Mesendoderm (in vitro differentiated cells): ENCODE measurements around the gene HSPB8.
A peak's percentile ranks its signal among the peaks of the same experiment; 100 is the strongest.

Source experiments
- DNase-seq: peaks from one replicate; pipeline ENCODE4 v3.0.0; 2013
- H2AK5ac ChIP-seq: 2 replicates; pipeline ENCODE4 v1.6.1; 2013; ENCODE audit warnings: low read length, inconsistent platforms
- H2BK120ac ChIP-seq: 2 replicates; pipeline ENCODE4 v1.6.1; 2013; ENCODE audit warnings: low read depth, mild to moderate bottlenecking, low read length, moderate library complexity, mixed read lengths
- H2BK15ac ChIP-seq: replicated peaks from 2 replicates; pipeline ENCODE4 v1.6.1; 2013; ENCODE audit warnings: low read depth, mild to moderate bottlenecking, moderate library complexity
- H2BK5ac ChIP-seq: 2 replicates; pipeline ENCODE4 v1.6.1; 2013; ENCODE audit warnings: low read length, inconsistent platforms
- H3K18ac ChIP-seq: 2 replicates; pipeline ENCODE4 v1.6.1; 2013; ENCODE audit warnings: mild to moderate bottlenecking, low read length, mixed read lengths
- H3K23ac ChIP-seq: one replicate; pipeline ENCODE4 v1.6.1; 2013; ENCODE audit warnings: low read length
- H3K27ac ChIP-seq: 2 replicates; pipeline ENCODE4 v1.5.1; 2013; ENCODE audit warnings: low read depth, mild to moderate bottlenecking, inconsistent platforms, low read length, moderate library complexity
- H3K27me3 ChIP-seq: 2 replicates; pipeline ENCODE4 v1.6.1; 2013; ENCODE audit warnings: low read length, control low read depth, mild to moderate bottlenecking, inconsistent platforms; ENCODE audit not compliant: insufficient read depth, poor library complexity
- H3K36me3 ChIP-seq: 2 replicates; pipeline ENCODE4 v1.6.1; 2013; ENCODE audit warnings: low read length, inconsistent platforms; ENCODE audit not compliant: control insufficient read depth, insufficient read depth
- H3K4ac ChIP-seq: one replicate; pipeline ENCODE4 v1.6.1; 2013; ENCODE audit warnings: low read depth, mild to moderate bottlenecking, low read length, moderate library complexity
- H3K4me1 ChIP-seq: 2 replicates; pipeline ENCODE4 v1.6.1; 2013; ENCODE audit warnings: low read depth, low read length, inconsistent platforms; ENCODE audit not compliant: control insufficient read depth
- H3K4me2 ChIP-seq: 2 replicates; pipeline ENCODE4 v1.6.1; 2013; ENCODE audit warnings: low read length
- H3K4me3 ChIP-seq: 2 replicates; pipeline ENCODE4 v1.5.1; 2013; ENCODE audit warnings: mild to moderate bottlenecking, low read length
- H3K56ac ChIP-seq: one replicate; pipeline ENCODE4 v1.6.1; 2013; ENCODE audit warnings: low read length
- H3K79me1 ChIP-seq: 2 replicates; pipeline ENCODE4 v1.6.1; 2013; ENCODE audit warnings: low read length, inconsistent platforms
- H3K79me2 ChIP-seq: 2 replicates; pipeline ENCODE4 v1.6.1; 2013; ENCODE audit warnings: mild to moderate bottlenecking, low read length; ENCODE audit not compliant: control insufficient read depth, insufficient read depth
- H3K9ac ChIP-seq: 2 replicates; pipeline ENCODE4 v1.6.1; 2013; ENCODE audit warnings: low read length, inconsistent platforms
- H4K5ac ChIP-seq: one replicate; pipeline ENCODE4 v1.6.1; 2013; ENCODE audit warnings: low read length
- H4K8ac ChIP-seq: one replicate; pipeline ENCODE4 v1.6.1; 2013; ENCODE audit warnings: low read depth, mild to moderate bottlenecking, control low read depth, low read length, moderate library complexity
- WGBS: extraction: QIAGEN DNeasy Blood & Tissue Kit; methylation state at CpG from one replicate; pipeline ENCODE4 v1.1.7; 2013; ENCODE audit warnings: low lambda C conversion rate, missing lambda C conversion rate; ENCODE audit not compliant: insufficient coverage; ENCODE audit errors: extremely low coverage; 5-methylcytosine and 5-hydroxymethylcytosine counted together

The HSPB8 gene

DNA sequence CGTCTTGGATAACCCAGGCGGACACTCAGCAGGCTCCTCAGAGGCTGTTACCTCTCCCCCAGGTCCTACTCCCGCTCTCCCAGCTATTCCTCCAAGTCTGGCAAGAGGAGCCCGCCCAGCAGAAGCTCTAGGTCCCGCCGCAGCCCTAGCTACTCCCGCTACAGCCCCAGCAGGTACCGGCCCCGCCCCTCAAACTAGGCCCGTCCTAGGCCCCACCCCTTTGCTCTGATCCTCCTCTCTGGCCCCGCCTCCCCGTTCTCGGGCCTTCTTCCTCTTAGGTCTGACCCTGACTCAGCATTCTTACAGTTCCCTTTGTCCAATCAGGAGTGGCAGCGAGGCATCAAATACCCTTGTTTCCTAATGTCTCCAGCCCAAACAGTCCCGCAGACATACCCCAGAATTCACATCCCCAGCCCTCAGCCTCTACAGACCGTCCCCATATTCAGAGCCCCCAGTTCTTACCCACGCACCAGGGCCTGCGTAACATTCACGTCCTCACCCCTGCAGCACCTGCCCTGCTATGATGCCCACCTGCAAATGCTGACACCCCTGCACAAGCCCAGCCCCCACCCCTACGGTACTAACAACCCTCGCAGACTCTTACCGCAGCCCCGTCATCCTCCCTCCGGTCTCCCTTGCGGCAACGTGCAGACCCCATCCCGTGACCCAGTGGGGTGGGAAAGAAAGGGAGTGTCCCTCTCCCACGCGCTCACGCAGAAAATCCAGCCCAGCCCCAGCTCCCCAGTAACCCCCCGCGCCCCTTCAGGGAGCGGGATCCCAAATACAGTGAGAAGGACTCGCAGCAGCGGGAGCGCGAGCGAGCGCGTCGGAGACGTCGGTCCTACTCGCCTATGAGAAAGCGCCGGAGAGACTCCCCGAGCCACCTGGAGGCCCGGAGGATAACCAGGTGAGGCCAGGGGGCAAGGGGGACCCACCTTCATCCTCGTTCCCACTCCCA lies 25.0 kb upstream of the HSPB8 start:
- peak overlapping the region; percentile 47 for H3K4me2 ChIP-seq
- H3K27me3 ChIP-seq: no peaks in the 10 kb centered on the region
- H3K23ac ChIP-seq: no peak overlapping the region
- DNase-seq: peak; percentile 99
- no peak overlapping the region for H4K5ac ChIP-seq
- peak overlapping the region; percentile 72 for H3K27ac ChIP-seq
- peak overlapping the region; percentile 31 for H3K4me3 ChIP-seq
- H3K79me2 ChIP-seq: no peaks in the 10 kb centered on the region
- peak overlapping the region; percentile 95 for H2BK5ac ChIP-seq
- peak overlapping the region; percentile 93 for H3K9ac ChIP-seq
- H3K4me1 ChIP-seq: peaks cover 4% of the 10 kb centered on the region
- no peak overlapping the region for H2AK5ac ChIP-seq
- no peaks in the 10 kb centered on the region for H3K79me1 ChIP-seq
- H2BK15ac ChIP-seq: no peak overlapping the region
- peak overlapping the region; percentile 82 for H3K18ac ChIP-seq
- no peaks in the 10 kb centered on the region for H3K36me3 ChIP-seq
- peak overlapping the region; percentile 83 for H3K56ac ChIP-seq
- no peak overlapping the region for H4K8ac ChIP-seq
- peak overlapping the region; percentile 96 for H3K4ac ChIP-seq
- no CpG with 5 or more reads among the region's 49 CpGs for WGBS
- peak overlapping the region; percentile 28 for H2BK120ac ChIP-seq

DNA sequence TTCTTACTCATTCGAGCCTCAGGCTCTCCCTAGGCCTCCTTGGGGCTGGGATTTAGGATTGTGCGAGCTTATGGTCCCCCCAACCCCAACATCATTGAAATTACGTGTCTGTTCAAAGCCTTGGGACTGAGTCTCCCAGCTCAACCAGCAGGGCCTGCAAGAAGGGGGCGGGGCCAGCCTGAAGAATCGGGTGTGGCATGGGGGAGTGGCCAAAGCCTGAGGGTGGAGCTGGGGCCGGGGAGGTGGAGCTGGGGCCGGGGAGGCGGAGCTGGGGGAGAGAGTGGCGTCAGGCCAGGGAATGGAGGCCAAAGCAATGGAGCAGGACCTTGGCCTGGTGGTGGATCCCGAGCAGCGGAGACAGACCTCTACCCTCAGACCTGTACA lies 24.3 kb upstream of the HSPB8 start:
- Histone ChIP-seq H3K18ac (peak overlapping the region; percentile 82), H3K9ac (peak overlapping the region; percentile 93), H3K4me1 (peaks cover 4% of the 10 kb centered on the region), H3K79me1 (no peaks in the 10 kb centered on the region), H2BK120ac (peak overlapping the region; percentile 28), H3K4me3 (peak overlapping the region; percentile 31), H3K36me3 (no peaks in the 10 kb centered on the region), H4K8ac (no peak overlapping the region), H2BK15ac (no peak overlapping the region), H3K23ac (no peak overlapping the region), H3K27me3 (no peaks in the 10 kb centered on the region), H3K79me2 (no peaks in the 10 kb centered on the region), H2AK5ac (no peak overlapping the region), H4K5ac (peak overlapping the region; percentile 93), H3K4me2 (peak overlapping the region; percentile 47), H3K4ac (peak overlapping the region; percentile 96), H2BK5ac (no peak overlapping the region), H3K27ac (peak overlapping the region; percentile 72), H3K56ac (peak overlapping the region; percentile 83)
- DNase-seq: peak; percentile 97
- no CpG with 5 or more reads among the region's 11 CpGs for WGBS

DNA sequence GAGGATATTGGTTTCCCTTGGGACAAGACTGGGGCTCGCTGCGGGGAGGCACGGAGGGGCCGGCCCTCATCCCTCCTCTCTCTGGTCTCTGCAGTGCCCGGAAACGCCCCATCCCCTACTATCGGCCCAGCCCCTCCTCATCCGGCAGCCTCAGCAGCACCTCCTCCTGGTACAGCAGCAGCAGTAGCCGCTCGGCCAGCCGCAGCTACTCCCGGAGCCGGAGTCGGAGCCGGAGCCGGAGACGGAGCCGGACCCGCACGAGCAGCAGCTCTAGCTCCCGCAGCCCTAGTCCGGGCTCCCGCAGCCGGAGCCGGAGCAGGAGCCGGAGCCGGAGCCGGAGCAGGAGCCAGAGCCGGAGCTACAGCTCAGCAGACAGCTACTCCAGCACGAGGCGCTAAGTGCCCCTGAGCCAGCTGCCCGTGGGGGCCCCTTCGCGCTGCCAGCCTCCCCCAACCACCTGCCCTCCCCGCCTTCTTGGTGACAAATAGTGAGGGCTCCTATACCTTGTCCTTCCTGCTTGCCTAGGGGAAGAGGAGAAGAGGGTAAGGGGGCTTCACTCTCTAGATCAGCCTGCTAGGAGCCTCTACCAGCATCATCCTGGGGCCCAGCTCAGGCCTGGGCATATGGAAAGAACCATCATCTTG lies 22.2 kb upstream of the HSPB8 start:
- H3K27ac ChIP-seq: no peak overlapping the region

DNA sequence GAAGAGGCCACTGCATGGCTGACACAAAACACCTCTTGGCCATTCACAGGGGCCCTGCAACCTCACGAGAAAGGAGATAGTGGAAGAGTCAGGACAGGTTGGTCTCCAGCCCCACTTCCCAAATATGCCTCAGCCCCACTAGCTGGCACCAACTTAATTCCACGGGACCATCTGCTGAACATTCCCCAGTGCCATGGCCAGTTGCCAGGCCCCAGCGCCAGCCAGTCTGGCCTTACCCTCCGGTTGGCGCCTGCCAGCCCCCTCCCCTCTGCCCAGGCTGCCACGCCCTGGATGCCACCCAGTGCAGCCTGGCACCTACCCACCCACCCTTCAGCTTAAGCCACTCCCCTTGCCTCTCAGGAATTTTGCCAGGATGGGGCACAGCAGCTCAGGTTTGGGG lies 21.2 kb upstream of the HSPB8 start:
- Histone ChIP-seq H4K5ac (no peak overlapping the region), H3K79me1 (no peaks in the 10 kb centered on the region), H3K4me2 (no peak overlapping the region), H3K4ac (no peak overlapping the region), H3K79me2 (no peaks in the 10 kb centered on the region), H2BK5ac (no peak overlapping the region), H3K23ac (no peak overlapping the region), H4K8ac (no peak overlapping the region), H3K4me3 (no peak overlapping the region), H3K27ac (no peak overlapping the region), H2BK15ac (no peak overlapping the region), H2BK120ac (no peak overlapping the region), H2AK5ac (no peak overlapping the region), H3K36me3 (no peaks in the 10 kb centered on the region), H3K27me3 (no peaks in the 10 kb centered on the region), H3K9ac (no peak overlapping the region), H3K56ac (no peak overlapping the region), H3K4me1 (peaks cover 4% of the 10 kb centered on the region), H3K18ac (no peak overlapping the region)
- DNase-seq: no peak
- no CpG with 5 or more reads among the region's 6 CpGs for WGBS

More for the DNA sequence above, 22.2 kb upstream of the HSPB8 start:
- H3K4ac ChIP-seq: no peak overlapping the region
- H3K27me3 ChIP-seq: no peaks in the 10 kb centered on the region
- H3K4me2 ChIP-seq: no peak overlapping the region
- no peak overlapping the region for H3K23ac ChIP-seq
- peak; percentile 84 for DNase-seq
- no peak overlapping the region for H4K5ac ChIP-seq
- no peak overlapping the region for H3K56ac ChIP-seq
- H3K79me1 ChIP-seq: no peaks in the 10 kb centered on the region
- no peaks in the 10 kb centered on the region for H3K36me3 ChIP-seq
- no peaks in the 10 kb centered on the region for H3K79me2 ChIP-seq
- no peak overlapping the region for H3K4me3 ChIP-seq
- H3K18ac ChIP-seq: no peak overlapping the region
- no peak overlapping the region for H2BK120ac ChIP-seq
- H2BK15ac ChIP-seq: no peak overlapping the region
- H2BK5ac ChIP-seq: no peak overlapping the region
- peaks cover 4% of the 10 kb centered on the region for H3K4me1 ChIP-seq
- no peak overlapping the region for H2AK5ac ChIP-seq
- no peak overlapping the region for H3K9ac ChIP-seq
- H4K8ac ChIP-seq: no peak overlapping the region
- WGBS: no CpG with 5 or more reads among the region's 35 CpGs

DNA sequence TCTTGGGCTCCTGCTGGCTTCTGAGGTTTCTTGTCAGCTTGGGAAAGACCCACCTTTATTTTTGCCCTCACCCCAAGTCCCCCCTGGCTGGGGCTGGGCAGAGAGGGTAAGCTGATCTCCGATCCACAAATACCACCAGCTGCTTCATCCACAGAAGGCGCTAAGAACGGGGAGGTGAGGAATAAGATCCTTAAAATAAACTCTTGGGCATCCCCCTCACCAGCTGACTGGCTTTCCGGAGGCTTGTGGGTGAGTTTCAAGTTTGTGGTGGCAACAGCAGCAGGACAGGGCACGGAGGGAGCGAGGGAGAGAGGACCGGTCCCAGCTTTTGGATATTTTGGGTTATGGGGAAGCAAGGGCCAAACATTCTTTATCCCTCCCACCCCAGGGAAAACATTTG lies 20.8 kb upstream of the HSPB8 start:
- Histone ChIP-seq H3K4me3 (no peak overlapping the region), H4K5ac (no peak overlapping the region), H2BK5ac (no peak overlapping the region), H3K23ac (no peak overlapping the region), H3K56ac (no peak overlapping the region), H3K36me3 (no peaks in the 10 kb centered on the region), H3K79me2 (no peaks in the 10 kb centered on the region), H3K9ac (no peak overlapping the region), H2BK15ac (no peak overlapping the region), H3K27me3 (no peaks in the 10 kb centered on the region), H2BK120ac (no peak overlapping the region), H3K79me1 (no peaks in the 10 kb centered on the region), H2AK5ac (no peak overlapping the region), H3K18ac (no peak overlapping the region), H3K4me1 (peaks cover 4% of the 10 kb centered on the region), H3K4ac (no peak overlapping the region), H4K8ac (no peak overlapping the region), H3K4me2 (no peak overlapping the region), H3K27ac (no peak overlapping the region)
- no CpG with 5 or more reads among the region's 7 CpGs for WGBS
- no peak for DNase-seq
